H1 (cell line): ENCODE measurements around the gene TRPT1. TPM values are rescaled to one million over a fixed set of nuclear protein-coding genes. Genes with fewer than 3 reads are reported as not detected.

Source experiments
- BCL11A ChIP-seq, 2 experiments: IDR thresholded peaks; one replicate each; pipeline ENCODE4 v1.6.1; 2011; ENCODE audit warnings: low read depth in 2 of 2, low read length in 2 of 2, mild to moderate bottlenecking in 2 of 2
- BRCA1 ChIP-seq: IDR thresholded peaks from 2 replicates; pipeline ENCODE4 v1.6.1; 2012; ENCODE audit warnings: low read depth, low read length, improper control_type of control experiment
- CBX8 ChIP-seq: fragments of 300-800, 300-1000 bp; sonication (generic); IDR thresholded peaks from 2 replicates; pipeline ENCODE4 v1.7.1; 2016; ENCODE audit warnings: low read depth, low read length, borderline replicate concordance
- CEBPB ChIP-seq: IDR thresholded peaks from 2 replicates; pipeline ENCODE4 v1.6.1; 2012; ENCODE audit warnings: low read depth, low read length
- CREB1 ChIP-seq: IDR thresholded peaks from 2 replicates; pipeline ENCODE4 v1.6.1; 2012; ENCODE audit warnings: inconsistent platforms
- CTBP2 ChIP-seq: IDR thresholded peaks from 2 replicates; pipeline ENCODE4 v1.7.0; 2011; ENCODE audit warnings: borderline replicate concordance, mild to moderate bottlenecking, moderate library complexity, mixed read lengths, low read length; ENCODE audit not compliant: insufficient read depth, insufficient read length
- EP300 ChIP-seq, 2 experiments: IDR thresholded peaks; 1 replicate in 1 of 2; 2 replicates in 1 of 2; pipeline ENCODE4 v1.6.1; 2011 to 2012; ENCODE audit warnings: low read depth in 2 of 2, low read length in 2 of 2, mild to moderate bottlenecking in 2 of 2, borderline replicate concordance in 1 of 2, inconsistent platforms in 1 of 2, moderate library complexity in 1 of 2
- FOSL1 ChIP-seq: IDR thresholded peaks from 2 replicates; pipeline ENCODE4 v1.6.1; 2011; ENCODE audit warnings: mild to moderate bottlenecking, low read depth, low read length, moderate library complexity; ENCODE audit not compliant: insufficient read depth
- HDAC2 ChIP-seq, 2 experiments: fragments of 300-600 bp in 1 of 2; sonication (generic) in 1 of 2; IDR thresholded peaks; 2 replicates each; pipeline ENCODE4 v1.6.1; 2011 to 2012; ENCODE audit warnings: low read depth in 2 of 2, low read length in 2 of 2, mild to moderate bottlenecking in 2 of 2, moderate library complexity in 2 of 2, borderline replicate concordance in 1 of 2, inconsistent platforms in 1 of 2
- JUN ChIP-seq: IDR thresholded peaks from 2 replicates; pipeline ENCODE4 v1.6.1; 2011; ENCODE audit warnings: low read depth, mild to moderate bottlenecking, improper control_type of control experiment, low read length
- POU5F1 ChIP-seq: IDR thresholded peaks from 2 replicates; pipeline ENCODE4 v1.6.1; 2011; ENCODE audit warnings: low read depth, mild to moderate bottlenecking, low read length, moderate library complexity
- RFX5 ChIP-seq: IDR thresholded peaks from 2 replicates; pipeline ENCODE4 v1.6.1; 2011; ENCODE audit warnings: low read depth, low read length, improper control_type of control experiment, borderline replicate concordance
- SAP30 ChIP-seq: fragments of 300-600 bp; sonication (generic); IDR thresholded peaks from 2 replicates; pipeline ENCODE4 v1.7.1; 2012; ENCODE audit warnings: low read length, moderate library complexity, mild to moderate bottlenecking, inconsistent platforms; ENCODE audit not compliant: insufficient read depth, insufficient replicate concordance
- SUZ12 ChIP-seq: fragments of 200-600 bp; sonication (generic); IDR thresholded peaks from 2 replicates; pipeline ENCODE4 v1.6.1; 2012; ENCODE audit warnings: mild to moderate bottlenecking, inconsistent platforms, low read length, moderate library complexity, mixed read lengths
- TCF12 ChIP-seq: IDR thresholded peaks from 2 replicates; pipeline ENCODE4 v1.6.1; 2011; ENCODE audit warnings: low read depth, mild to moderate bottlenecking, low read length
- TEAD4 ChIP-seq: IDR thresholded peaks from 2 replicates; pipeline ENCODE4 v1.6.1; 2012; ENCODE audit warnings: low read depth, low read length, inconsistent platforms, mixed read lengths
- YY1 ChIP-seq: IDR thresholded peaks from 2 replicates; pipeline ENCODE4 v1.6.1; 2011; ENCODE audit warnings: low read depth, mild to moderate bottlenecking, low read length
- polyA plus RNA-seq, 7 experiments: library from polyadenylated mRNA; depleted of rRNA in 3 of 7; stranded (reverse) in 5 of 7; unstranded in 2 of 7; fragments of >200 nt in 5 of 7; fragments of 200-250 nt in 2 of 7; gene quantifications; 1 replicate in 5 of 7; 2 replicates in 1 of 7; 4 replicates in 1 of 7; pipeline versions ENCODE4 v1.2.1 to v1.2.3, GENCODE V29; 2011 to 2013; ENCODE audit warnings: missing spikeins in 2 of 7, mixed read lengths in 2 of 7
- total RNA-seq: library from RNA; stranded (reverse); fragmentation: NEBNext Ultra II Directional; extraction: Animal tissue kit (Norgen Biotek cat#: 25700); gene quantifications from 2 replicates; pipeline ENCODE4 v1.2.1, GENCODE V29; 2021
- TF ChIP-seq, protein P1 (sequence below): IDR thresholded peaks from 2 replicates; pipeline ENCODE4 v1.6.1; 2012; ENCODE audit warnings: low read length, inconsistent platforms
- TF ChIP-seq, protein P2 (sequence below): IDR thresholded peaks from 2 replicates; pipeline ENCODE4 v1.6.1; 2011; ENCODE audit warnings: low read length, improper control_type of control experiment

The TRPT1 gene
- total and polyA plus RNA-seq, 2 of the 8 experiments (the other 6 are each of a cell fraction or from before 2014, with no cell fraction given) = 34.5 to 74.6 TPM

DNA sequence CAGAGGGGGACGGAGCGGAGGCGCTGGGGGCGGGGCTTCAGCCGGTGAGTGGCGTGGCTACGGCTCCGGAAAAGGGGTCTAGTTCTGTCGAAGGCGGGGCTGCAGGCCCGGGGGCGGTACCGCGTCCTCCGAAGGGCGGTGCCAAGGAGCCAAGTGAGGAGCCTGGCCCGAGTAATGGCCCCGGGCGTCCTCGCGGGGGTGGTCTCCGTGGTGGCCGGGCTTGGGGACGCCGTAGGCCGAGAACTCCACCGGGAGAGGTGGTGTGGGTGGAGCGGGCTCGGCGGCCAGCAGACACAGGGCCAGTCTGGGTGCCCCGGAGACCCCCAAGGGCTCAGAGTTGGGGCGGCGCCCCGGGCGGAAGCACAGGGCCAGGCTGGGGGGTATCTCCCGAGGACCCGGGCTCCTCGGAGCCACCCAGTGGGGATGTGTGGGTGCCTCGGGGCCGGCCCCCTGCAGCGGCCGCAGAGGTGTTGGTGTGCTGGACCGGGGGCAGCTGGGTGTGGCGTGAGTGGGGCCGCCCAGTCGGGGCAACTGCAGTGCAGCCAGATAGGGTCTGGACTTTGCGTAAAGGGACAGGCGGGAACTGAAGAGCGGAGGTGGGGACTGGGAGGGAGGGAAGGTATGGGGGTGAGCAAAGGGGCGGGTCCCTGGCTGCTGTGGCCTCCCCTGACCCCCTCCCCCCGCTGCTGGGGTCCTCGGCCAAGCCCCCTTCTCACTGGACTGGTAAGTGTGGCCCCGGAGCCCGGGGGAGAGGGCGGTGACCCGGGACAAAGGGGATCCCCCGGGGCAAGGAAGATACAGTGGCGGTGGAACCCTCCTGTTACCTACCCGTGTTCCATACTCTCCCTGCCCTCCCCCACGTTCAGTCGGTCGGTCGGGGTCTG lies 15.7 kb upstream of the TRPT1 start (continued):
- TF ChIP-seq, protein P1, sequence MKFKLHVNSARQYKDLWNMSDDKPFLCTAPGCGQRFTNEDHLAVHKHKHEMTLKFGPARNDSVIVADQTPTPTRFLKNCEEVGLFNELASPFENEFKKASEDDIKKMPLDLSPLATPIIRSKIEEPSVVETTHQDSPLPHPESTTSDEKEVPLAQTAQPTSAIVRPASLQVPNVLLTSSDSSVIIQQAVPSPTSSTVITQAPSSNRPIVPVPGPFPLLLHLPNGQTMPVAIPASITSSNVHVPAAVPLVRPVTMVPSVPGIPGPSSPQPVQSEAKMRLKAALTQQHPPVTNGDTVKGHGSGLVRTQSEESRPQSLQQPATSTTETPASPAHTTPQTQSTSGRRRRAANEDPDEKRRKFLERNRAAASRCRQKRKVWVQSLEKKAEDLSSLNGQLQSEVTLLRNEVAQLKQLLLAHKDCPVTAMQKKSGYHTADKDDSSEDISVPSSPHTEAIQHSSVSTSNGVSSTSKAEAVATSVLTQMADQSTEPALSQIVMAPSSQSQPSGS = no peak
- no peak for TF ChIP-seq CTBP2
- TF ChIP-seq TEAD4 = peak; percentile 40; the same call in 1 of the 2 replicates
- TF ChIP-seq YY1 = peak; percentile 82; the same call in 1 of the 2 replicates
- TF ChIP-seq, protein P2, sequence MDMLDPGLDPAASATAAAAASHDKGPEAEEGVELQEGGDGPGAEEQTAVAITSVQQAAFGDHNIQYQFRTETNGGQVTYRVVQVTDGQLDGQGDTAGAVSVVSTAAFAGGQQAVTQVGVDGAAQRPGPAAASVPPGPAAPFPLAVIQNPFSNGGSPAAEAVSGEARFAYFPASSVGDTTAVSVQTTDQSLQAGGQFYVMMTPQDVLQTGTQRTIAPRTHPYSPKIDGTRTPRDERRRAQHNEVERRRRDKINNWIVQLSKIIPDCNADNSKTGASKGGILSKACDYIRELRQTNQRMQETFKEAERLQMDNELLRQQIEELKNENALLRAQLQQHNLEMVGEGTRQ = no peak
- no peak for TF ChIP-seq JUN
- TF ChIP-seq CREB1 = no peak; the same call in 1 of the 2 replicates
- TF ChIP-seq SAP30 = no peak
- TF ChIP-seq EP300 (IDR thresholded peaks at IDR 0.05; ENCODE audit: borderline replicate concordance in 1 of 2, low read depth in 2 of 2, low read length in 2 of 2) = no peak
- TF ChIP-seq CBX8 = no peak
- no peak for TF ChIP-seq FOSL1
- TF ChIP-seq SUZ12 = no peak
- no peak for TF ChIP-seq POU5F1
- no peak for TF ChIP-seq BCL11A (IDR thresholded peaks at IDR 0.05; ENCODE audit: low read depth in 2 of 2, low read length in 2 of 2)
- no peak for TF ChIP-seq RFX5
- TF ChIP-seq CEBPB = no peak
- TF ChIP-seq HDAC2 (IDR thresholded peaks at IDR 0.05; ENCODE audit: borderline replicate concordance in 1 of 2, low read depth in 2 of 2, low read length in 2 of 2) = peak in 1 of 2 experiments; percentile 32; a peak in 1 of 4 replicates
- TF ChIP-seq TCF12 = no peak
- no peak for TF ChIP-seq BRCA1
- TF ChIP-seq, all 59 proteins: peak for 10
